Stimulated activated CD8-positive, alpha-beta memory T cell treated with anti-CD3 and anti-CD28 coated beads, Interleukin-12 subunit alpha, Interleukin-12 subunit beta, amount 100 ng/mL, for 1 hour (primary cell): ENCODE measurements around the gene SOX9.
"Not testable (repeated sequence)": the region's sequence is repeated elsewhere in the genome, so short reads cannot be mapped to it uniquely, and the experiment has no call there.

Experiments used
- DNase-seq: peaks from one replicate; pipeline ENCODE4 v3.0.0-alpha.2; 2020; ENCODE audit warnings: low read depth

The SOX9 gene

DNA sequence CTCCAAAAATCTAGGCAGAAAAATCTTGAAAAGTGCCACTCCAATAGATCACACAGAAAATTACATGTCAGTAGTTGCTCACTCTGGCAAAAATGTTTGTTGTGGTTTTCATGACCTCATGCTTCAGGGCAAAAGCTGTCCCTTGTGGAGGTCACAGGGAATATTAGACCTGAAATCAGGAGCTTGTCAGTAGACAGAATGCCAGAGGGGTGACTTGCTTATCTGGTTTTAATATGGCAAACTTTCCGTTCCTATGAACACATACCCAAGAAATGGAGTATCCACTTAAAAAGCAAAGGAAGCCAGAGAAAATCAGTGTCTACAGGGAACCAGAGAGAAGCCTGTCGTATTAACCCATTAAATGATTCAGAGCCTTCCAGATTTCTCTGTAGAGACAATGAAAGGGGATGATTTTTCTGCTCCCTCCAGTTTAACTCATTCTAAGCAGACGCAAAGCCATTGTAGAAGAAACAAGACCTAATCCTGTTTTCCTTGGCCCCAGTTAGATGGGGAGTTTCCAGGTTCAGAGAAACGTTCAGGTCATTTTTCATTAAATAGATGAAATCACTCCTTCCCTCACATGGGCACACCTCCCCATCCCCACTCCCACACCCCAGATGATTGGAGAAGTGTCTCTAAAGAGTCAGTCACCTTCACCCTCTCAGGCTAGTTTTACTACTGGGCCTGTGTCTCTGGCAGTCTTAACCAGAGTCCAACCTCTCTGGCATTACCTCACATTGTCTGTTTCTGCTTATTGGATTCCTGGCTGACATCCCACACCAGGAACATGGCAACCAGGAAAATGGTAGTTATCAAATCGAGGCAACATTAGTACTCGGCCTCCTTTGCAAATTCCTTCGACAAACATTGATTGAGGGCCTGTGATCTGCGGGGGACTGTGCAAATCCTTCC lies 6.0 kb downstream of the SOX9 start:
- no peak for DNase-seq

DNA sequence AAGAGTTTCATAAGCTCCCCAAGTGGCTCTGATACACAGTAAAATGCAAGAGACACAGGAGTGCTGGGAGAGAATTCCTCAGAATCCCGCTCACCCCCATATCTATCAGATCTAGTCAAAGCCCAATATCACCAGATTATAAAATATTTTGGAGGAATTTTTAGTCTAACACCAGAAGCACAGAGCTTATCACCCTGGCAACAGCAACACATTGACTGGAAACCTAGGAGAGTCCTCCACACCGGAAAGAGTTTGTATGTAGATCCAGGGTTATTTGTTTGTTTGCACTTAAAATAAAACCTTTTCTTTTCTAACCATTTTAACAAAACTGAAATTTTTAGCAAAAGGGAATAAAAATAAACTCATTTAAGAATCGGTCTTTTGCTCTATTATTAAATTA lies 7.2 kb downstream of the SOX9 start:
- no peak for DNase-seq

DNA sequence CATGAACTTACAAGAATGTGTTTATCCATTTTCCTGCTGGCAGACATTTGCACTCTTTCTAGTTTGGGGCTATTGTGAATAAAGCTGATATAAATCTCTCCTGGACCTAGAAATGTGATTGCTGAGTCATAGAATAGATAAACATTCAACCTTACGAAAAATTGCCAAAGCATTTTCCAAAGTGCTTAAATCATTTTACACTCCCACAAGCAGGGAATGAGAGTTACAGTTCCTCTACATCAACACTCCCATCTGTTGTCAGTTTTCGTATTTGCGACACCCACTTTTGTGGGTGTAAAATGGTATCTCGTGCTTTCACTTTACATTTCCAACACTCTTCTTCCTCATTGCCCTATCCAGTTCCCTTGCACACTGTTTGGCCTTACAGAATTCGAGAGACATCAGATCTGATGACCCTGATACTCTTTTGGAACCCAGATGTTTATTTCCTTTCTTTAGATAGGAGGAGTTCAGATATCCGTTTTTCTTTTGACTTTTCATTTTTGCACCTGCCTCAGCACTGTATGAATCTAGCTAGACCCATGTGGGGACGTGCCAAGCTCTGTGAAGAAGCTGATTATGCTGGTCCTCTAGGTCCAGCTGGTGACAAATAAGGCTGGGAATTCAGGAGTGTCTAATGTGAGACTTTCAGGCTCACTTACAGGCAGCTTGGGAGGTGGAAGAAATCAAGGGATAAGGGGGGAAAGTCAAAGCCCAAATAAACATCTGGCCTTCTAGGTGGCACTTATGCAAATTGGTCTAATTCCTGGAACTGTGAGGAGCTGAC lies 14.0 kb downstream of the SOX9 start:
- DNase-seq, result no peak

DNA sequence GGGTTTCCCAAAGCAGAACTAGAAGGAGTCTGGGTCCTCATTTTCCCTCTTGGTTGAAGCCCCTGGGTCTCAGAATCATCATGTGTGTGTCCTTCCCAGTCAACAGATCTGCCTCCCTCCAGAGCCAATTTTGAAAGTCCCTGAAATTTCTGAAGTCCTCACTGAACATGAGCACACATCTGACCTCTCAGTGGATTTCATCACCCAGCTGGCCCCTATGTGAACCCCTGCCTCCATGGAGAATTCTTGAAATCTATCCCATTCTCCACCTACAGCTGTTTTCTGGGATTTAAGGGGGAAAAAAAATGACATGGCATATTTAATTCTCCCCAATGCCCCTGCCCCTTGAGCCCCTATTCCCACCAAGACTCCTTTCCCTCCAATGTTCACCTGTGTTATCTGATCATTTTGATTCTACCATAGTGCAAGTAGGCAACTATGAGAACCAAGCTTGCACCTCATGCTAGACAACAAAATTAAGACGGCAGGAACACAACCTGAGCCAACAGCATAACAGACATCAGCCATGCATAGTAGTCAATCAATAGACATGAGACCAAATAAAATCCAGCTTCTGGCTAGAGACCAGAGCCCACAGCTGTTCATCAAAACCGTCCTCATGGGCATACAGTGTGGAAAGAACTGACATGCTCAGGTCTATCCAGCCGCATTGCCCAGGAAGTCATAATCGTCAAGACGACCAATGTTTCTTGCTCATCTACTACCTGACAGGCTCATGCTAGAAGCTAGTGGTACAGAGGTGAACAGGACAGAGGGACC lies 14.9 kb downstream of the SOX9 start:
- DNase-seq, result no peak

DNA sequence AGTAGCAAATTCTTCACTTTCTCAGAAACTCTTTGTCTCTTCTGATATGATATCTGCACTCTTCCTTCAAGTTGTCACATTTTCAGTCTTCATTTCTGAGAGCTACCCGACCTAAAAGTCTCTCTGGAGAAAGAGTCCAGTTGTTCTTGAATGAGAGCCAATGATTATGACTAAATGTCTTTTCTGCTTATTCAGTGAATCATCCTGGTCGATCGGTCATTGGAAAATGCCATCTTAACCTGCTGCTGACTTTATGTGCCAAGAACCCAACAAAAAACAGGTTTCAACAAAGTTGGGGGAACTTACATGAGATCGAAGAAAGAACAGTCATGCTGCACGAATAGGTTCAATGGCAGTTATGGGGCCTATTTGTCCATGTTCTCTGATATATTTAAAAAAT lies 15.9 kb downstream of the SOX9 start:
- no peak for DNase-seq

DNA sequence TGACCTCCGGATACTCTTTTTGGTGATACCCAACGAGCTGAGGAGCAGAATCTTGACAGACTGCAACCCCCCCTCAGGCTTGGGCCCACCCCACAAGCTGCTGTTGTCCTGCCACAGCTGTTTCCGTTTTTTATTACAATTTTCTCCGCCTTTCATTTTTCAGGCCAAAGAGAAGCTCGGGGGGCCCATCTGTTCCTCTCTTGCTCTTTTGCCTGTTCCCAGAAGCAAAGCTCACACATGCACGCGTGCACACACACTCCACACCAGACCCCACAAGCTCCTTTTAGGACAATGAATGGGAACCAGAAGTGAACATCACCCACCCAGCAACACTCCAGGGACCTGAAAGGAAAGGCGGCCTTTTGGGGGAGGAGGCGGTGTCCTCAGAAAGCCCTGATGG lies 16.3 kb downstream of the SOX9 start:
- DNase-seq, result no peak

DNA sequence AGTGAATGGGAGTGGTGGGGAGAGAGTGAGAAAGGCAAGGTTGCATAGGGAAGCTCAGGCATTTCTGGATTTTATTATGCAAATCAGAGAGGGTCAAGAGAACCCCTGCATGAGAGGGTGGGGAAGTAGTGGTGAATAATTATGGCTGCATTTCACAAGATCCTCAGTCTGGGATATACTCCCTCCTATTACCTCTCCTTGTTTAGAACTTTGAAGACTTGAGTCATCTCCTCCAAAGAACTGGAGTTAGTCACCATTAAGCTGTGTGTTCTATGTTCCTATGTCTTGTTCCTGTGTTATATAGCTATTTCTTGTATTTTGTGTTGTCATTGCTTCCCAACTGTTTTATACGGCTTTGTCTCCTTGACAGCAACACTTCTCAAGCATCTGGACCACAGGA lies 18.4 kb downstream of the SOX9 start:
- DNase-seq, result no peak

DNA sequence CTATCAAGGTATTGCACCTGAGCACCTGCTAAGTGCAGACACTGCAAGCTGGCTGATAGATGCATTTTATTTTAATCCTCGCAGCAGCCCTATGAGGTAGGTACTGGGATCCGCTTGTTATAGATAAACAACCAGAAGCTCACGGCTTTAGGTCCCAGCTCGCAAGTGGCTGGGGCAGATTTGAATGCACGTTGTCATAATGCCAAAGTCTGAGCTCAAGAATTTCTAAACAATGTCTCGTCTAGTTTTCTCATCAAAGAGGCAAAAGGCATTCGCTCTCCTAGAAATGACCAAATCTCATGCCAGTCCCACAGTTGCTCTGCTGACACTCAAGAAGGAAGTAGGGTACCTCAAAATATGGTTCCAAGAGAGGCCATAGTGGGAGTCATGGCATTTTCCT lies 20.5 kb downstream of the SOX9 start:
- DNase-seq, result no peak

DNA sequence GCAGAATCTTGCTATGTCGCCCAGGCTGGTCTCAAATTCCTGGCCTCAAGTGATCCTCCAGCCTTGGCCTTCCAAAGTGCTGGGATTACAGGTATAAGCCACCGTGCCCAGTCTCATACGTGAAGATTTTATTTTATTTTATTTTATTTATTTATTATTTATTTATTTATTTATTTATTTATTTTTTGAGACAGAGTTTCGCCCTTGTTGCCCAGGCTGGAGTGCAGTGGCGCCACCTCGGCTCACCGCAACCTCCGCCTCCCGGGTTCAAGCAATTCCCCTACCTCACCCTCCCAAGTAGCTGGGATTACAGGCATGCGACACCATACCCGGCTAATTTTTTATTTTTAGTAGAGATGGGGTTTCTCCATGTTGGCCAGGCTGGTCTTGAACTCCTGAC lies 21.3 kb downstream of the SOX9 start:
- not testable (repeated sequence) for DNase-seq

DNA sequence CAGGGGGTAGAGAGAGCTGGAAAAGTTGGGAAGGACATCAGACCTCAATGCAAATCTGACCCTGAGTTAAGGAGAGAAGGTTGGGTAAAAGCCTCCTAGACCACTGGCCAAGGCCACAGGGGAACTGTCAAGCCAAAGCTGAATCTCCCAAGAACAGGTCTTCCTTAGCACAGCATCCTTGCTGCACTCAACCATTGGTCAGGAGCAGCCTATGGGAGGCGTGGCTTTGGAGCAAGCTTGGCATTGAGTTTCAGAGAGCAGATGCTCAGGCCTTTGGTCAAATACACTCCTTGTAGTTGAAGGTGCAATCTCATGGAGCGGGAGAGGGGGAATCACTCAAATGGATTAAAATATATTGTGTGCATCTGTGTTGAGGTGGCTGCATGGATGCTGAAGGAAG lies 21.8 kb downstream of the SOX9 start:
- DNase-seq, result no peak

DNA sequence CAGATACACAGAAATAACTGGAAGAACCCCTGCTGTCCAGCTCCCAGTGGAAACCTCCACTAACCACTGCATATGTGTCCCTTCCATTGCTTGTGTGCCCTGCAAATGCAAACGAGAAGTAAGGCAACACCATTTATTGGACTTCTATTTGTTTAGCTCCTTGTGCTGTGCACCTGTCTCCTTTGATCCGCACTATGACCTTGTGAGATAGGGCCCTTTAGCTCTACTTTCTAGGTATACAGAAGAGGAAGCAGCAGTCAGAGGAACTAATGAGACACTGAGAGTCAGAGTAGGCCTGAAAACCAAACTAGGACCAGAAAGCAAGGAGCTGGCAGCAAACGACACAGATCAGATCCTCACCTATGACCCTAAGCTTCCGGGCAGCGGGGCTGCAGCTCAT lies 22.4 kb downstream of the SOX9 start:
- DNase-seq, result no peak

DNA sequence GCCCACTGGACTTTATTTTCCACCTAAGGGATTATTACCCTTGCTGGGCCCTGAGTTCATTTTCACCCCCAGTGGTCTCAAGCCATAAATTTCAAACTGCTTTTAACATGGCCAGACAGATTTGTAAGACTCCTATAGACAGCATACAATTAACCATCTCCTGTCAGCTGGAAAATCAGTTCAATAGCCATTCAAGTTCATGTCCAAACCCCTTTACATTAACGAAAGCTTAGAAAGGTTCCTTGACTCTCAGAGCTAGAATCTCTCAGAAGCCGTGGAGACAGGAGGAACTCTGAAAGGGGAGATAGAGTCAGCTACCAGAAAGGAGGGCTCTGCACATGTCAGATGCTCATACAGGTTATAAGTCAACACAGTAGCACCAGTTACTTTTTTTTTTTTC lies 23.3 kb downstream of the SOX9 start:
- DNase-seq, result no peak

DNA sequence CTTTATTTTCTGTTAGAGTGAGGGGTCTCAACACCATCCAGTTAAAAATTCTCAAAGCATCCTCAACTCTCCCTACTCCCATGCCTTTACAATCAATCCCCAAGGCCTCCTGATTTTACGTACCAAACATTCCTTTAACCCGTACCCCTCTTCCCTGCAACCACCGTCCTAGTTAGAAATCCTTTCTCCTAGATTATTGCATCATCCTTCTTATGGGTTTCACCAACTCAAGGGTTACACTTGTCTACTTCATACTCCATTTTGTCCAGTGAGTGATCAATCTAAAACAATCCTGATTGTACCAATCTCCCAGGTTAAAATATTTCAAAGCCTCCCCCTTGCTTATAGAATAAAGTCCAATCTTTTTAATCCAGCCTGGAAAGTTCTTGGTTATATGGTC lies 24.7 kb downstream of the SOX9 start:
- no peak for DNase-seq

DNA sequence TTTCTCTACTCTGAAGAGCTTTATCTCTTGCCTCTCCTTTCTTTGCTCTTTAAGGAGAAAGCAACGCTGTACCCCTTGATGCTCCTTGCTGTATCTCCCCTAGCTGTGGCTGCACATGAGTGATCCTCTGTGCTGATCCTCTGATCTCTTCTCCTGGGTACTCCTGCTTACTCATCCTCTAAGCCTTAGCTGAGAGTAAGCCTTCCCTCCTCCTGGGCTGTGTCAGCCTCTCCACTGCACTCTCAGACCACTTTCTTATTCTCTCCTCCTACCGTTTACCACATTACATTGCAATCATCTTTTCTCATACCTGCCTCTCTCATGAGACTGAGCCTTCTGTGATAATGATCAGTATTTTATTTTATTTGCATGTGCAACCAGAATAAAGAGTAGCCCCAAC lies 25.1 kb downstream of the SOX9 start:
- no peak for DNase-seq

DNA sequence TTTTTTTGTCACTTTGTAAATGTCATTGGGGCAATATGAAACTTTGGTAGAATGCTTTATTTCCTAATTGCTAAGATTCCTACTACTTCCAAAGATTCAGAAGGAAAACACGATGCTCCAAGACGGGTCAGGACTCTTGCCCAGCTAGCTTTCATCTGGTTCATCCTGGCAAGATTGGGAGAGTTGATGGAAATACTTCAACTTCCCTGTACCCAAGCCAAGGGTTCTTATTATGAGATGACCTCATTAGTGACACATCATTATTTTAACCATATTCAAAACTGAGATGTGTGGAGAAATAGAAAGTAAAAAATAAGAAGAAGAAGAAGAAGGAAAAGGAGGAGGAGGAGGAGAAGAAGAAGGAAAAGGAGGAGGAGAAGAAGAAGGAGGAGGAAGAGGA lies 25.6 kb downstream of the SOX9 start:
- no peak for DNase-seq

DNA sequence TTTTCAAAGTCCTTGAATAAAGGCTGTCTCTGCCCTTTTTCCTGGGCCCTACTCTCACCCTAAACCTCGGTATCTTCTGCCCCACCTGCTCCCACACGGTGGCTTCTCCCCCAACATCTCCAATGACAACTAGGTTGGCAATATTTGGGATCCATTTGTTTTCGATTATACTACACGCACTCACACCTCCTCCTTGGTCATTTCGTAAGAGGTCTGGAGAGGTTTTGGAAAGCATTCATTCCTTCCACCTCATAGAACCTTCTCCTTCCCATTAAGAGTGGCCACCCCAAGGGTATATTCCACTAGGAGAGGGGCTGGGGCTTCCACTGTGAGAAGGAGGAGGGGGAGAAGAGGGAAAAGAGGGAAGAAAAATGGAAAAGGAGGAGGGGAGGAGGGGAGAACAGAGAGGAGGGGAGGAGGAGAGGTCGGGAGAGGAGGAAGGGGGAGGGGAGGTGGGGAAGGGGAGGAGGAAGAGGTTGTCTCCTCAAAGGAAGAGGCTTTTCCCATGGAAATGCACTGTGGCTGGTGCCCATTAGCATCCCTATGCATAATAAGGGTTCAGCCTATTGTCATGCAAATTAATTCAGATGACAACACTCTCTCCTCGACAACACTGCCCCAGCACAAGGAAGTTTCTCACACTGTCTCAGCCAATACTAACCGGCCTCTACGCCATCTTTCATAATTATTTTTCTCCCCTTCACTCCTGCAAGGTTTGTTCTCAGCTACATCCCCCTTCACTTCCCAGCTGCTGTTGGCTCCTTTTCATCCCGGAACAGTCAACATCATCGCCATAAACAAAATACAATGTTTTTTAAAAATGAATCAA lies 30.0 kb downstream of the SOX9 start:
- no peak for DNase-seq

DNA sequence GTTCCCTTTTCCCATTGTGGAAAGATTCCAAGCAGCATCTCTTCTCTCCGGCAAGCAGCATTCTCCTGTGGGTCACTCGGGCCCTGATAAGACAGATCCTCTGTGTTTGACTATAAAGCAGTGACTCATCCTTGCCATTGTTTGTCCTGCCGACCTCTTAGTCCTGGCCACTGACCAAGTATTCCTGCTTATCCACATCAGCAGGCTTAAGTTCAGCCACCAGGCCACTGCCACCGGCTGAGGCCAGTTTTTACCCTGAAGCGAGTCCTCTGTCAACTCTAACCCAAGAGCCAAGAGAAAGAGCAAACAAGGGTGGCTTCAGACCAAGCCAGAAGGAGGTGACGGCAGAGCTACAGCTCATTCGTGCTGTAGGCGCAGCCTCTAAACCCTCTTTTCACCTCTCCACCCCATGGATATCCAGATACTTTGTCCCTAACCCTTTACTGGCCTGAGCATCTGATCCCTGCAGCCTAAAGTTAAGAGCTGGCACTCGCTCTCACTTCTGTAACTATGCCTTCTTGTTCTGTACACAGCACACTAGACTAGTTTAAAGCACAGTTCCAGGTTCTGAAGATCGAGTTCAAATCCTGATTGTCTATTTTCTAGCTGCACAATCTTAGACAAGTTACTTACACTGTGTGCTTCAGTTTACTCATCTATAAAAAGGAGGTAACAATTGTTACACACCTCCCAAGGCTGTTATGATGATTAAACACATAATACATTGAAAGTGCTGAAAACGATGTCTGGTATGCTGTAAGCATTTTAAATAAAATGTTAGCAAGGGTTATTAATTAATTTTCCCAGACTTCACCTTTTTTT lies 31.0 kb downstream of the SOX9 start:
- no peak for DNase-seq

DNA sequence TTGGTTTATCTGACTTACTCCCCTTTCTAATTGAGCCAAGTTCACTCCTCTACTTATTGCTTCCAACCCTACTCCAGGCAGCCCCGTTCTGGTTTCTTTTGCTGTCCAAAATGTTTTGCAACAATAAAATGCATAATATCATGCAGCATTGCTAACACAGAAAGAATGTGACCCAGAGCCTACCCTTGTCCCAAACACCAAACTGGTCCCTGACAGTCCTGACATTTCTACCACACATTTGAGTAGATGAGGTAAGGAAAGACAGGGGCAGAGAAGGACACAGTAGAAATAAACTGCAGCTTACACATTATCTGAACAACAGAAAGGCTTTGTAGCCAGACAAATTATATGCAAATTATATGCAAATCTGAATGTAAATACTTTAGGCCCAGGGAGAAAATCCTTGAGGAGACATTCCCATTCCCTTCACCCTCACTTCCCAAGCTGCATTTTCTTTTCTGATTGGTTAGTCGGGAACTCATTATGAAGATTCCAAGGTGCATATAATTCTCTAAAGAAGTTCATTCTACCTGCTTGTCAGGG lies 31.6 kb downstream of the SOX9 start:
- DNase-seq, result no peak

DNA sequence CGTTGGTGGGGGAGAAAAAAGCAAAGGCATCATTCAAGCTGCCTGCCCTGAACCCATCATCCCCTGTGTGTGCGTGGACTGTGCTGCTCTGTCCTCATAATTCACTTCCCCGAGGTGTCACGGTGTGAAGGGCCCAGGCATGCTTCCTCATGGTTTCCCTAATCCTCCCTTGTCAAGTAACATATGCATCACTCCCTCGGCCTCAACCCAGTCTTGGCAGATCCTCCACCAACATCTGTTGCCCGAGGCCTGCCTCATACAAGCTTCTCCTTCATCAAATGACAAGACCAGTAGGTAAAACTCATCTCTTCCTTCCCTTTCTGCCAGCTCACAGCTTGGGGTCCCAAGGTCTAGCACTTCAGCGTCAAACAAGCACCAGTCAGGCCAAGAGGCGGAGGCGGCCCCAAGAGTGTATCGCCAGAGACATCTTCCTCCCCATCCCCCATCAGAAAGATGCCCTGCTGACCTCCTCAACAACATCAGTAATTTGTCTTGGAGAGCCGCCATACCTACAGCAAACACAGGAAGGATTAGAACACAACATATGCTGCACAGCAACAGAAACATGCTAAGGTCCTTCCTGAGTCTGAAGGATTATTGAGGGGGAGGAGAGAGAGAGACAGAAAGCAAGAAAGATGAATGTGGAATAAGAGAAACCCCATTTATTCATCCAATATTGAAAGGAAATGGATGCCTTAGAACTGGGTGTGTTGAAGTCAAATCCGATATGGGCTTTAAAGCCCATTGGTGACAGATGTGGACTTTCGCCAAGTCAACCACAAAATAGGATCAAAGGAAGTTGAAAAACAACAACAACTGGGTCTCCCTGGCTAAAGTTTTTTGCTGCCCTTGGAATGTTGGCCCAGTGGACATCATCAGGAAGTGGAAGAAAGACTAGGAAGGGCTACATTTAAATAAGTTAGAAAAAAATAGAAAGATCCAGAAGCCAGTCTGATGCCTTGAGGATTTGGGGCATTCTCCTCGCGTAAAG lies 38.4 kb downstream of the SOX9 start:
- DNase-seq, result no peak
